Stimulated activated CD4-positive, alpha-beta T cell treated with anti-CD3 and anti-CD28 coated beads, Interleukin-4, amount 100 ng/mL, for 48 hours (primary cell): ENCODE measurements around the gene ENOX1.

Source experiments
- DNase-seq, 2 donors: peaks; one replicate each; pipeline ENCODE4 v3.0.0-alpha.2; 2020; ENCODE audit warnings: low read depth in 2 of 2

The ENOX1 gene

GRCh38 chr13:43487461-43487860 is 299.3 kb downstream of the ENOX1 start:
- no peak for DNase-seq

GRCh38 chr13:43484432-43485225 is 302.1 kb downstream of the ENOX1 start:
- DNase-seq = no peak

DNA sequence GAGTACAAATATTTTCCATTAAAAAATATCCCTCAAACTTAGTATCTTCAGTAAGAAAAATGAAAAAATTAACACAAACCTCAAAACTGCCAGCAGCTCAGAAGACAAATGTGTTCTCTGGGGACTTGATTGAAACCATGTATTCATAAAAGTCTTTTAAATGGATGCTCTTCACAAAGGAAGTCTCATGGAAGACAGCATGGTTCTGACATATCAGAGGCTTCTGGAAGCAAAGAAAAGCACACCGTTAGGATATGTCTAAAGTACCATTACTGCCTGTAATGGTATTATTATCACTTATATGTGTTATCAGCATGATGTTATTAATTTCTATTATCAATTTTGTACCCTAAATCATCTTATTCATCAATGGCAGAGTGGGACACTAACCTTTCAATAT is 302.8 kb downstream of the ENOX1 start:
- no peak for DNase-seq

DNA sequence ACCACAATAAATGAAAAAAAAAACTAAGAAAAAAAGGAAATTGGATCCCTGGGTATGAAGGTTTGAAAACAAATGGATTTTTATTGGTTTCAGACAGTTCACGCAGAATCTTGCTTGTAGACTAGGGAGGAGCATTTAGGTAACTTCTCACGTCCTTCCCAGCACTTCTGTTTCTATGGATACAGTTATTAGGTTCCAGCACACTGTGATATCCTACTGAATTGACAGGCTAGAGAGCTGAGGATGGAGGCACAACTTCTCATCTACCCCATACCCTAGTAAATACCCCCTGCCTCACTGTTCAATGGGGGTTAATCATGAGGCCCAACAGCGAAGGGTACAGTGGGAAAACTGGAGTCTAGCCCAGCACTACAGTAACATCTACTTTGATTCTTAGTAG is 304.1 kb downstream of the ENOX1 start:
- no peak for DNase-seq

DNA sequence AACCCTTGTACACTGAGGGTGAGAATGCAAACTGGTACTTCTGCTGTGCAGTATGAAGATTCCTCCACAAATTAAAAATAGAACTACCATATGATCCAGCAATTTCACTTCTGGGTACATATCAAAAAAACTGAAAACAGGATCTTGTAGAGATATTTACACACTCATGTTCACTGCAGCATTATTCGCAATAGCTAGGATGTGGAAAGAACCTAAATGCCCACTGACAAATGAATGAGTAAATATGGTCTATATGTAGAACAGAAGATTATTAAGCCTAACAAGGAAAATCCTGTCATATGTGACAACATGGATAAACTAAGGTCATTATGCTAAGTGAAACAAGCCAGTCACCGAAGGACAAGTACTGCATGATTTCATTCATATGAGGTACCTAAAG is 304.7 kb downstream of the ENOX1 start:
- DNase-seq = no peak

- DNase-seq = no peak
Observed at GRCh38 chr13:43478902-43479301, 307.9 kb downstream of the ENOX1 start.

GRCh38 chr13:43478211-43478610 is 308.6 kb downstream of the ENOX1 start:
- DNase-seq = no peak

DNA sequence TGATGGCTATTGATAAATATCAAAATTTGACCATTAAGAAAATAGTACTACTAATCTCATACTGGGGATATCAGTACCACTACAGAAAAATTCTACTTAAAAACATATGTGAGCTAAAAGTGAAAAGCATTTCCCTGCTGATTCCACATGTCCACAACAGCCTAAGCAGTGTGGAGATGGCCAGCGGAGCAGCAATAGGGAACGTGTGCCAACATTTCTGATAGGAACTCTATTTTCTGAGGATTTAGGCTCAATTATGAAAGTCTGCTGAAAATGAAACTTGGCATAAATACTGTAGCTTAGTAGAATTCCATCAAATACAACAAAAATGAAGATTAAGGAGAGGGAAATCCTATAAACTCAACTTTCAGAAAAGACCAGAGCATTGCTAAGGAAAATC is 311.6 kb downstream of the ENOX1 start:
- DNase-seq = no peak

DNA sequence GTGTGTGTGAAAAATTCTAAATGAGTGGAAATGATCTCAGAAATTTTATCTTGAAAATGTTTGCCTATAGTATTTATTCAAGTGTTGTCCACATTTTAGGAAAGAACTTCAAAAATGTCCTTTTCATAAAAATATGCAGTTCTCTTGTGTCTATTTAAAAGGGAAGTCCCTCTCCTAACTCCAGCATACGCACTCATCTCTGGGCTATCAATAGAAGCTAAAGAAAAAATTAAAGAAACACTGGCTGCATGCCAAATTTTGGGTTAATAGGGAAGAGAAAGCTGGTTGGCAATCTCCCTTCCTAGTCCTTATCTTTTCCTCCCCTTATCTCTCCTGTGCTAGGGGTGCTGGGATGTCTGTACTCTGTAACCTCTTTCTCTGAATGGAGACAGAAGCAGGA is 313.3 kb downstream of the ENOX1 start:
- DNase-seq = no peak

- DNase-seq = no peak
Observed at GRCh38 chr13:43472980-43473379, 313.8 kb downstream of the ENOX1 start.

DNA sequence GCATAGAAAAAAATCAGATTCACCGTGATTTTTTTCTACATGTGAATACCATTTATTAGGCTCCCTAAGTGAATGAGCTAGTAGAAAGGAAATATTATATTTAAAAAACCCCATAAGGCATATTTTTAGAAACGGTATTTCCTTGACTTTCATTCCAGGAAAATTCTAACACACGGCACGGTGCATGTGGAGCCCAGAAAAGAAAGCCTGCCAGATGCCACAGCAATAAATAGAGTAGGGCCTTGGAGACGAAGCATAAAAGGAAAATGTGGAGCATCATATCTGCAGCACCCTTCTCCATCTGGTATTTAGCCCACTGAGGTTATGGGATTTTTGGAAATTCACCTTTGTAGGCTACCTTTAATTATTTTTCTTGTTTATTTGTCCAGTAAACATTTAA is 314.4 kb downstream of the ENOX1 start:
- DNase-seq = no peak

DNA sequence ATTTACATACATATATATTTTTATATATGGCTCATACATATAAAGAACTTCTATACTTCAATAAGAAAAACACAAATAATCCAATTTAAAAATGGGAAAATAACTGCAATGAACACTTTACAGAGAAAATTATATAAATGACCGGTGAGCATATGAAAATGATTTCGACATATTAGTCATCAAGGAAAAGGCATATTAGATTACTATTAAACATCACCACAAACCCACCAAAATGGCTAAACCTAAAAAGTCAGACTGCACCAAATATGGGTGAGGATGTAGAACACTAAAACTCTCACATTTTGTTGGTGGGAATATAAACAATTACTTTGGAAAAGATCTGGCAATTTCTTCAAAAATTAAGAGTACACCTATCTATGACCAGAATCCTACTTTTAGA is 316.2 kb downstream of the ENOX1 start:
- no peak for DNase-seq

DNA sequence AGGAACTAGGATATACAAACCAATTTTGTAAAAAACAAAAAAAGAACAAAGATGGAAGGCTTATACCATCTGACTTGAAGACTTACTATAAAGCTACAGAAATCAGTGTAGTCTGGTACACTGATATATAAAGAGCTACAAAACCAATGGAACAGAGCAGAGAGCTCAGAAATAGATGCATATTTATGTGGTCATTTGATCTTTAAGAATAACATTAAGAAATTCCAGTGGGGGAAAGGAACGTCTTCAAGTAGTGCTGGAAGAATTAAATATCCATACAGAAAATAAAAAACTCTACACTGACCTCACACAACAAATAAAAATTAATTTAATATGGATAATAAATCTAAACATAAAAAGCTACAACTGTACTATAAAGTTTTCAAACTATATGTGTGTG is 317.0 kb downstream of the ENOX1 start:
- no peak for DNase-seq

GRCh38 chr13:43464578-43465264 is 322.1 kb downstream of the ENOX1 start:
- DNase-seq = no peak

- no peak for DNase-seq
Observed at GRCh38 chr13:43448605-43449336, 338.0 kb downstream of the ENOX1 start.

- DNase-seq = no peak
Observed at GRCh38 chr13:43446126-43446525, 340.6 kb downstream of the ENOX1 start.

DNA sequence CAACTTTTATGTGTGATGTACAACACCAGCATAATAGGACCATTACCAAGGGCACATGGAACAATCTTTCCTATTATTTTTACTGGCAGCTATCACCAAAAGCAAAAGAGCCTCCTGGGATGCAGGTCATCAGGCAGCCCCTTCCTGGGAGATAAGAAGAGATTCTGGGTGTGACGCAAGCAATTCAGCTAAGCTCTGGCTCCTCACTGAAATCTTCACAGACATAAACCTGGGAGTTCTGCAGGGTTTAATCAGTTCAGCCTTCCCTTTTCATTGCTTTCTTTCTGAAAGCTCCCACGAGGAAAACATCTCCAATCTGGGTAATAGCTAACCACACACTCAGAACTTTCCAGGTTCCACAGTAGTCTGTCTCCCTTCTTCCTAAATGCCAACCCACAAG is 341.1 kb downstream of the ENOX1 start:
- no peak for DNase-seq

DNA sequence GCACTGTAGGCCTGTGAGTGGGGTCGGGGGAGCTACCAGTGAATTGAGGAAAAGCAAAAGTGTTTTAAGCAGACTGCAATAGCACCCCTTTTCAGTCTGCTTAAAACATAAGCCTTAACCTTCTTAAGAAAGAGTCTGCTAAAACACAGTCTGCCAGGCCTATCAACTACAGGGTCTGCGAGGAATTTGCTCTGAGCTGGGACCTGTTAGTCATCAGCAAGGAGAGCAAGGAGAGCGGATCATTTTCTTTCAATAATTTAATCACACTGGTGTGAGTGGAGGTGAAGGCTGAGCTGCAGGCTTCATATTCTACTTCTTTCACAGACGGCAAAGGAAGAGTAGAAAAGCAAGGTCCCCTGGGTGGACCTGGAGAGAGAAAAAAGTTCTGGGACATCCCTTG is 342.7 kb downstream of the ENOX1 start:
- DNase-seq = no peak

GRCh38 chr13:43441899-43442499 is 344.8 kb downstream of the ENOX1 start:
- DNase-seq = no peak

- no peak for DNase-seq
Observed at GRCh38 chr13:43441464-43441863, 345.3 kb downstream of the ENOX1 start.

DNA sequence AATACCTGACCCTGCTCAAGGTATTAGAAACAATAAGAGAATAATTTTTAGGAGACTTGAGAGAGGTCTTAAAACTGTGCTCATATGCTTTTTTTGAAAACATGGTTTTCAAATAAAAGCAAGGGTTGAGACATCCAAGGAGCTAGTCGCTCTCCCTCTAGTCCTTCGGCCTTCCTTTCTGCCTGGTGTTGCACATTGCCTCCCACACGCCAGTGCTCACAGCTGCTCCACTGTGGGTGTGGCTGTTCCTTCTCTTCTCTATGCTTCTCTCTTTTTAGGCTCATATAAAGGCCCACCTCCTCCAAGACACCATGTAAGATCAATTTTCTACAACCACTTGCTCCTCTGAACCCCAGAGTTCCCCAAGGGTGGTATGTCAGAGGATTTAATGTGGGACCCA is 352.6 kb downstream of the ENOX1 start:
- no peak for DNase-seq

- no peak for DNase-seq
Observed at GRCh38 chr13:43433691-43434141, 353.1 kb downstream of the ENOX1 start.
